Activated CD4-positive, alpha-beta T cell treated with anti-CD3 and anti-CD28 coated beads for 4 hours (primary cell): Measurements from ENCODE around the gene PTCH2.
A peak's percentile ranks its signal among the peaks of the same experiment; 100 is the strongest.
"Not testable (repeated sequence)": the region's sequence is repeated elsewhere in the genome, so short reads cannot be mapped to it uniquely, and the experiment has no call there.

Source experiments
- DNase-seq, 2 donors: peaks; one replicate each; pipeline ENCODE4 v3.0.0-alpha.2; 2020

The PTCH2 gene

GRCh38 chr1:44819608-44820327, 23.3 kb downstream of the PTCH2 start:
- DNase-seq = peak; percentile 71 to 74

GRCh38 chr1:44819196-44819607, 23.9 kb downstream of the PTCH2 start:
- DNase-seq = no peak

DNA sequence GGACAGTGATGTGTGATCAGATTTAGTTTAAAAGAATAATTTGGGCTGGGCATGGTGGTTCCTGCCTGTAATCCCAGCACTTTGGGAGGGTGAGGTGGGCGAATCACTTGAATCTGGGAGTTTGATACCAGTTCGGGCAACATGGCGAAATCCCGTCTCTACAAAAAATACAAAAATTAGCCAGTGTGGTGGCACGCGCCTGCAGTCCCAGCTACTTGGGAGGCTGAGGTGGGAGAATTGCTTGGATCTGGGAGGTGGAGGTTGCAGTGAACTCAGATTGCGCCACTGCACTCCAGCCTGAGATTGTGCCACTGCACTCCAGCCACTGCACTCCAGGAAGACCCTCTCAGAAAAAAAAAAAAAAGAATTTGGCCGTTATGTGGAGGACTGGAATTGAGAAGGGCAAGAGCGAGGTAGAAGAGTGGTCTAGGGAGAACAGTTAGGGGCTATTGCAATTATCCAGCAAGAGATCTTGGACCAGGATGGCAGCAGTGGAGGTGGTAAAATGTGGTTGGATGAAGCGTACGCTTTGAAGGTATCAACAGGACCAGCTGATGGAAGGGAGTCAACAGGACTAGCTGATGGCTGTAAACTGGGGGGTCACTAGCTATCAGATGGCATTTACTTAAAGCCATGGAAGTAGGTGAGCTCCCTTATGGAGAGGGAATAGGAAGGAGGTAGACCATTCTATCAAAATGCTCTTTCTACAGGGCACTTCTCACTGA, 25.1 kb downstream of the PTCH2 start:
- DNase-seq = no peak

DNA sequence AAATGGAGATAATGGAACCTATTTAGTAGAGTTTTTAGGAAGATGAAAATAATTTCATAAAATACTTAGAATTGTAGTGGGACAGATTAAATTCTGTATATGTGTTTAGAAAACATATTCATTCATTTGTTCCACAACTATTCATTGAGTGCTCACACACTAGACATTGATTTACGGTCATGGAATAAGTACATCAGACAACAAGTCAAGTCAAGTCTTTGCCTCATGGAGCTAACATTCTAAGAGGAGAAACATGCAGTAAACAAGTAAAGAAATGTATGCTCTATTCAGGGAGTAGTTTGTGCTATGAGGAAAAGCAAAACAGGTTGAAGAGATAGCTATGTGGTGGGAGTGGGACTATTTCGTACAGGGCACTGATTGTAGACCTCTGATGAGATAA, 25.7 kb downstream of the PTCH2 start:
- DNase-seq = no peak

DNA sequence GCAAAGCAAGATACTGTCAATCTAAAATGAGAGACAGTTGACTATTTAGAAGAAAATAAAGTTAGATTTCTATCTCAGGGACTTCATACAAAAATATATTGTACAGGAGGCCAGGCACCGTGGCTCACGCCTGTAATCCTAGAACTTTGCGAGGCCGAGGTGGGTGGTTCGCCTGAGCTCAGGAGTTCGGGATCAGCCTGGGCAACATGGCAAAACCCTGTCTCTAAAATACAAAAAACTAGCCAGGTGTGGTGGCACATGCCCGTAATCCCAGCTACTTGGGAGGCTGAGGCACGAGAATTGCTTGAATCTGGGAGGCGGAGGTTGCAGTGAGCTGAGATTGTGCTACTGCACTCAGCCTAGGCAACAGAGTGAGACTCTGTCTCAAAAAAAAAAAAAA, 27.1 kb downstream of the PTCH2 start:
- DNase-seq = not testable (repeated sequence)

GRCh38 chr1:44812822-44813543, 30.1 kb downstream of the PTCH2 start:
- DNase-seq = no peak

- no peak for DNase-seq
Measured at GRCh38 chr1:44811234-44811633, 31.8 kb downstream of the PTCH2 start.

DNA sequence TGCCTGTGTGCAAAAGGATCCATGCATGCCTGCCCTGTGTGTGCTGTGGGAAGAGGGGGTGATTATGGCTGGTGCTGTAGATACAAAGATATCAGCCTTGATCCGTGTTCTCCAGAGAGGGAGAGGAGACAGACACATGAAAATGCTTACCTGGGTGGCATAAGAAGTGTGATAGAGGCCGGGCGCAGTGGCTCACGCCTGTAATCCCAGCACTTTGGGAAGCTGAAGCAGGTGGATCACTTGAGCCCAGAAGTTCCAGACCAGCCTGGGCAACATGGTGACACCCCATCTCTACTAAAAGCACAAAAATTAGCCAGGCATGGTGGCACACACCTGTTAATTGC, 32.3 kb downstream of the PTCH2 start:
- not testable (repeated sequence) for DNase-seq

- peak; percentile 53 to 56 for DNase-seq
Measured at GRCh38 chr1:44810101-44810761, 32.8 kb downstream of the PTCH2 start.

DNA sequence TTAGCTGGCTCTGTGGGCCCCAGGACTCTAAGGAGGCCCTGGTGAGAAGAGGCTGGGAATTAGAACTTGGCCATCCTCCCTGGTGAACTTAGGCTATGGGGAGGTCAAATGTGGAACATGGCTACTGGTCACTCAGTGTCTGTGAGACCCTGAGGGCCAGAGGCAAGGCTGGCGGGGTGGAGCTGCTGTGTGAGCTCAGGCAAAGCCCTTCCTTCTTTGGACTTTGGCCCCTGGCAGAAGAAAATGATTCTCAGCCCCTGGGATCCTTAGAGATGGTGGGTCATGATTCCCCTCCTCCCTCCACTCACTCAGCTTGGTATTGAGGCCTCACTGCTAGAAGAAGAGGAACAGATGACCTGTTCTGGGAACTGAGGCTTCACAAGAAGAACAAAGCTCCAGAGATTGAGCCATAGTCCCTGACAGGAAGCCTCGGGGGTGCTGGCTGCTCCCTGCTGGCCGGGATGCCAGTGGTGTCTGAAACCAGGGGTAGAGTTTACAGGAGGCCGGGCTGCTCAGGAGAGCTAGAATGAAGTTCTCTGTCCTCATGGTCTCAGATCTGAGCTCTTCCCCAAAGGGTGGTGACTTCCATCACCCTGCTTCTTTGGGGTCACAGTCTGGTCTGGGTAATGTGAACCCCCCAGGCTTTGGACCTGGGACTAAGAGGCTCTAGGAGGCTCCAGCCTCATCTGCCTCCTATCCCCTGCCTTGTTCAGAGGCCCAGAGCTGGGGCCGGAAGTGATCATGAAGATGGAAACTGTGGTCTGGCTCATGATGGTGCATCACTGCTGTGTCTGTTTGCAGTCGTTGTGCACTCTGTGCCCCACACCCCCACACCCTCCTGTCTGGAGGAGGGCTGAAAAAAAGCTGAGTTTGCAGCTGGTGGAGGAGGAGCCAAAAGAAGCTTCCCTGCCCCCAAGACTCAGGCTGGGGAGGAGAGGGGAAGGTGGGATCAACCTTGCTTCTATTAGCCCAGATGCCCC, 33.8 kb downstream of the PTCH2 start:
- DNase-seq = peak; percentile 87 to 91

DNA sequence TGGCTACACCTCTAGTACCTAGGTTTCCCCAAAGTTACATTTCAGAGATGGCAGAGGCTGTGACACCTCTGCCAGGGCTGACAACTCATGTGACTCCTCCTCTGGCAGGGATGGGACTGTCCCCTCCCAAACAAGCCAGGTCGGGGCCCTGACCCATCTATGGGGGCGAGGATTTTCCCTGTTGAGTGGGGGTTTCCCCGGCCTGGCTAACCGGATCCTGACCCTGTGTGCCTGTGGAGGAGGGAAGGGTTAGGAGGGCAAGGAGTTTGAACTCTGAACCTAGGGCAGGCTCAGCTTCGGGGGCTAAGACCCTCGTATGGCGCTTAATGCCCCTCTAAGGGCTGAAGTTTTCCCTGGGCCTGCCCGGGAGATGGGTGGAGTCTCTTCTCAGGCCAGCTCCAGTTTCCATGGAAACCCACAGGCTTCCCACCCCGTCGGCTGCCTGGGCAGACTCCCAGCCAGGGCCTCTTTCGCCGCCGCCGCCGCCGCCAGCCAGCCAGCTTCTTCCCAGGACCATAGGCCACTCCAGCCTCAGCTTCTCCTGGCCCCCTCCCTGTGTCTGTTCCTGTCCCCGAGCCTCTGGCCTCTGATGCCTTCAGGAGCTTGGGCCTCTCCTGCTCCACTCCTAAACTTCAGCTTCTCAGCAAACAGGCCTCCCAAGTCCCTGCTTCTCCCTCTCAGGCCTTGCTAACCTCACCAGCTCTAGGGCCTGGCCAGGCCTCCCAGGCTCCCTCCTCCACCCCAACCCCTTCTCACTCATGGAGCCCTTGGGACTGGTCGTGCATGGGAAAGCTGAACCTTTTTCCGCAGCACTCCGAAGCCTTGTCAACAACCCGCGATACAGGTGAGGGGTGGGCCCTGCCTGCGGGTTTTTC, 34.8 kb downstream of the PTCH2 start, which contains the start of gene BTBD19:
BTBD19 (plus strand) TSS at position 461 of the 875 bp plus-strand sequence; CDS start at position 759, 298 bp downstream.
- DNase-seq = peak; percentile 76 to 85

DNA sequence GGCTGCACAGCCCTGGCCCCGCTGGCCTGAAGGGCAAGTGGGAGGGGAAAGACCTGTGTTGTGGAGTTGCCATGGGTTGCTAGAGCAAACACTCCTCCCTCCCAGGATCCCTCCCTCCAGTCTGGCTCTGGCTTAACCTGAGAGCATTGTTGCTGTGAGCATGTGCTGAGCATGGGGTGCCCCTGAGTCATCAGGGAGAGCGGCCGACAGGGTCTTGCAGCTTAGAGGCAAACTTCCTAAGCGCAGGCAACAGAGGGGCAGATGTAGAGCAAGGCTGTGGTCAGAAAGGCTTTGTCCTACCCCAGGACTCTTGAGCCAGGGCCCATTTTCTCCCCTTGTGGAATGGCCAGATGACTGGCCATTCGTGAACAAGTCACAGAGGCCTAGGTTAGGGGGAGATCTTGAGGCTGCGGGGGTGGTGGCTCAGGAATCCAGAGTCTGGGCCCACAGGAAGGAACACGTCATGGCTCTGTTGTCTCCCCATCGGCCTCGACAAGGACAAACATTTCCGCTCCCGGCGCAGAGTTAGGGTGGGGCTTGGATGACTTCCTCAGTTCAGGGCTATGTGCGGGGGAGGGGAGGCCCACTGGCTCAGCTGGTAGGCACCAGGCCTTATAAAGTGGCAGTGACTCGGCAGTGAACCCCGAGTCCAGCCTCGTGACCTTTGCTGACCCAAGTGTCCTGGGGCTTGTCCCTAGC, 35.5 kb downstream of the PTCH2 start:
- DNase-seq = peak; percentile 89 to 92

DNA sequence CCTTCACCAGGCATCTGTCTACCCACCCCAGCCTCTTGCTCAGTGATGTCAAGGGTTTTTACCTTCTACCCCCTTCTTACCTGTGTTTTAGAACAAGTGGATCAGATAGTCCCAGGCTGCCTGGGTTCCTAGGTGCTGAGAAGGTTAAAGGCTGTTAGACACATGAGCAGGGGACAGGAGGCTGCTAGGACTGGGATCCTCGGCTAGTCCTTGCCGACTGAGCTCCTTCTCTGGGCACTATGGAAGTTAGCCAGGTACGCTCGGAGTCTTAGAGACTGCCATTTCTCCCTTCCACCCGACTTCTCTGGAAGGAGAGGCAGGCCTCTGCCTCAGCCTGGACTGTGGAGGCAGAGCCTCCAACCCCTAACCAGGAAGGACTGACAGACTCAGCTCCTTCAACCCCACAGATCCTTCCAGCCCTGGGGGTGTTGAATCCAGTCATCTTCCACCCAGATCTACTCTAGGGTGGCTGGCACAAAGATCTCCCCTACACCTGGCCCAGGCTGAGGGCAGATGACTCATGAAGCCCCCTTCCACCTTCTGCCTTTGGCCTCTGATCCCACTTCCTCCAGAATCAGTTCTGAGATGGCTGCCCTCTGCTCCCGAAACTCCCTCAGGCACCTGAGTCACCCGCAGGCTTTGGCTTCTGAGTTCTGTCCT, 36.2 kb downstream of the PTCH2 start, which contains the start of gene DYNLT4:
DYNLT4 (minus strand) TSS at position 648 of the 660 bp plus-strand sequence. CDS start 683 bp downstream, outside the sequence.
- DNase-seq = no peak

- no peak for DNase-seq
Measured at GRCh38 chr1:44806025-44806703, 36.9 kb downstream of the PTCH2 start.

- DNase-seq = no peak
Measured at GRCh38 chr1:44805311-44806024, 37.6 kb downstream of the PTCH2 start.

DNA sequence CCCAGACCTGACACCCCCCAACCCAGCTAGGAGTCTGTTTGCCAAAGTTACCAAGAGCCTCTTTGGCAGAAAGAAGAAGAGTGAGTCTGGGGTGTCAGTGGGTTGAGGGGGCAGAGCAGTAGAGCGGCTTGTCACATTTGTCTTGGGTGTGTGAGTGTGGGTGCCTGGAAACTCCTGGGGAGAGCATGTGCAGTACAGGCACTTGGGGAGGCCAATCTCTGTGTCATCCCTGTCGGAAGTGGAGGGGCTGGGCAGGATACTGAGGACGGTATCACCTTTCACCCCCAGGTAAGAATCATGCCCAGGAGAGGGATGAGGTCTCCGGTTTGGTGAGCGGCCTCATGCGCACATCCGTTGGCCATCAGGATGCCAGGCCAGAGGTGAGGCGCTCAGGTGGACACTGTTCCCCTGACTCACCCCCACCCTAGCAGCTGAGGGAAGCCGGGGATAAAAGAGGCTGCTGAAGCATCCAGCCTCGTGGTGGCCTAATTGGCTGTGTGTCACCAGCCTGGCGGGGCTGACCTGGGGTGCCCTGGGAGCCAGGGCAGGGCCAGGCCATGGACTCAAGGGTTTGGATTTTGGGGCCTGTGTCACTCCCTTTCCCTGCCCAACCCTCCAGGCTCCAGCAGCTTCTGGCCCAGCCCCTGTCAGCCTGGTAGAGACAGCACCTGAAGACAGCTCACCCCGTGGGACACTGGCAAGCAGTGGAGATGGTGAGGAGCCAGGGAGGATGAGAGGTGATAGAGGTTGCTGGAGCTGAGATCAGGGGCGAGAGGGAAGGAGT, 39.5 kb downstream of the PTCH2 start:
- no peak for DNase-seq

- no peak for DNase-seq
Measured at GRCh38 chr1:44803062-44803311, 40.1 kb downstream of the PTCH2 start.
